HG03064 (cell line): ENCODE results near the gene TM7SF2.
A peak's percentile ranks its signal among the peaks of the same experiment; 100 is the strongest.

ENCODE experiments used
- ATAC-seq: cut with Tn5 transposase; IDR thresholded peaks from one replicate; pipeline ENCODE4 v1.9.1; 2021; ENCODE audit warnings: low read depth; ENCODE audit not compliant: unreplicated experiment

Gene TM7SF2

GRCh38 chr11:65127473-65128181 lies 16.0 kb downstream of the TM7SF2 start:
- ATAC-seq = no peak

- no peak for ATAC-seq
Observed at GRCh38 chr11:65128182-65129145, 16.8 kb downstream of the TM7SF2 start.

- no peak for ATAC-seq
Observed at GRCh38 chr11:65129649-65130441, 18.2 kb downstream of the TM7SF2 start.

GRCh38 chr11:65130631-65131416 lies 19.2 kb downstream of the TM7SF2 start:
- ATAC-seq = no peak

GRCh38 chr11:65131417-65131776 lies 19.7 kb downstream of the TM7SF2 start:
- no peak for ATAC-seq

GRCh38 chr11:65131895-65132237 lies 20.2 kb downstream of the TM7SF2 start:
- no peak for ATAC-seq

- ATAC-seq = no peak
Observed at GRCh38 chr11:65132238-65132987, 20.7 kb downstream of the TM7SF2 start.

GRCh38 chr11:65132988-65133700 lies 21.5 kb downstream of the TM7SF2 start:
- ATAC-seq = no peak

DNA sequence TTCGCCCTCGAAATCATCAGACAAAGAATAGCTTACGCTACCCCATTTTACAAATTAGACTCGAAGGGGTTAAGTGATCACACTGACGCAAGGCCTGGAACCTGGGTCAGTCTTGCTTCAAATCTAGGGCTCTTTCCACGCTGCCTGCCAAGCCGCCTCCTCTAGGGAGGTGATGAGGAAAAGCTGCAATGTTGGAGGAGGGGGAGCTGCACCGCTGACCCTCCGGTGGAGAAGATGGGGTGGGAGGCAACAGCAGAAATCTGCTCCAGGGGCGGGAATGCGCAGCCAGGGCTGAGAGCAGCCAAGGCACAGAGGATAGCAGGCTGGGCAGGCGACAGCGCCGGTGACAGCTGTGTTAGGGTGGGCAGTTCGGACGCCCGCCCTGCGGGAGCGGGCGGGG lies 22.1 kb downstream of the TM7SF2 start:
- no peak for ATAC-seq

DNA sequence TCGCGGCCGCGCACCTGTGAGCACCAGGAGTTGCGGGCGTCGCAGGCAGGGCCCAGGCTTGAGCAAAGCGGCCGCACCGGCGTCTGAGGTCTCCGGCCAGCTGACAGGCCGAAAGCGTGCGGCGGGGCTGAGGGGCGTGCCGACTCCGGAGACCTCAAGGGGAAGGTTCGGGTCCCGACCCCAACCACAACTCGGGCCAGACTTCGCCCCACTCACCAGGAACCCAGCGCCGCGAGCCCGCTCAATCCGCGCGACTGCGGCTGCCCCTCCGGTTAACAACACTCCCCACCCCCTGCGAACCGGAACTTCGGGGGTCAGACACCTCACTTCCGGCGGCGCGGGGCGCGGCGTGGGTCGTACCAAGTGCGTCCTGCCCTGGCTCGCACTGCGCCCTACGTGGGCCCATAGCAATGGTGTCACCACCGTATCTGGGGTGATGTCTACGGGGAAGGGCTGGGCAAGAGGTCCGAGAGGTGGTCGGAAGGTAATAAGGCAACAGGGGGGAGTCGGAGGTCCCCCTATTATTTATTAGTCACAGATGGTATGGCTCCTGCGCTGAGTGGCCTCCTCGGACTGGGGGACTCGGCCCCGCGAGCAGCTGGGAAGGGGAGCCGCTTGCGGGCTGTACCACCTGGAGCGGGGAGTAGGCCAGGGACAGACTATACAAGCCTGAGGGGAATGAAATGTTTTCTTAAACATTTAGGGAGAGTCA lies 22.7 kb downstream of the TM7SF2 start, which contains the start of gene SYVN1:
TSS of gene SYVN1 (minus strand) at position 280 of the 712 bp plus-strand sequence. CDS start 918 bp downstream, outside the sequence.
- peak; percentile 46 for ATAC-seq

DNA sequence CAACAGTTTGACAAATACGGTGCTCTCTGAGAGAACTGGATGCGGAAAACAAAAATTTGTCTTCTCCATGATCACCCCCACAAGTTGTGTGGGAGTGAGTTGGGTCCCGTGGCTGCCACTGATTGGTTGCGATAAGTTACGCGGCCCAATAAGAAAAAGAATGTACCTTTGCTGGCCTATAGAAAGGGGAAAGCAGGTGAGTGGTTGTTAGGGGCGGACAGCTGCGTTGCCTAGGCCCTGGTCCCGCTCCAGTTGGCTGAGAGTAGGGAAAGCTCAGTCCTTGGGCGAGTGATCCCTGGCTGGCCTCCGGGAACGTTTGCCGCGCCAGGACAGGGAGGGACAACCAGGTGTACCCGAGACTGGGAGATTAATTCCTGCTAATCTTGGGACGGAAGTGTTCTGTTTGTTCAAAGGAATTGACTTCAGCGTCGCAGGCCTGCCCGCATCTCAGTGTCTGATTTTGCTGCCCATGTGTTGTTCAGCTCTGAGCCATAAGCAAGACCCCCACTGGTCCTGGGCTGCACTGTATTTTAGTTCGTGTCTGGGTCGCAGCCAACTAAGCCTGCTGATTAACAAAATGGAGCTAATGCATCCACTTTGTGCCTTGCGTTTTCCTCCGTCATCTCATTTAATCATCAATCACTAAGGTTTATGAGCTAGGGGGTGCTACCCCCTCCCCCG lies 23.4 kb downstream of the TM7SF2 start:
- peak; percentile 48 for ATAC-seq

DNA sequence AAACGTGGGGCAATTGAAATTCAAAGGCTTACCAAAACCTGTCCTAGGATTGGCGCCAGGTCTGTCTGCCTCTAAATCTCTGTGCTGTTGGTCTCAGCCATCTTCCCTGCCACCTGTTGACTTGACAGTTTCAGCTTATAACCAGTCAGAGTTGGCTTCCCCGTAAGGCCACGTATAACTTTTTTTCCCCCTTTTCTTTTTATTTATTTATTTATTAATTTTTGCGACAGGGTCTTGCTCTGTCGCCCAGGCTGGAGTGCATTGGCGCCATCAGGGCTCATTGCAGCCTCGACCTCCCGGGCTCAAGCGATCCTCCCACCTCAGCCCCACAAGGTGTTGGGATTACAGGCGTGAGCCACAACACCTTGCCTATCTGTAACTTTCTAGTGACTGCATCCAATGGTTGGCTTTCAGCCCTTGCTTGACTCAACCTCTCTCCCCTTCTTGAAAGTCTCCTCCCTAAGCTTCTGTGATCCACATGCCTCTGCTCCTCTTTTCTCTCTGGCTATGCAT lies 24.0 kb downstream of the TM7SF2 start:
- ATAC-seq = no peak

GRCh38 chr11:65136515-65137096 lies 24.9 kb downstream of the TM7SF2 start:
- ATAC-seq = no peak

- ATAC-seq = no peak
Observed at GRCh38 chr11:65141896-65142494, 30.3 kb downstream of the TM7SF2 start.

DNA sequence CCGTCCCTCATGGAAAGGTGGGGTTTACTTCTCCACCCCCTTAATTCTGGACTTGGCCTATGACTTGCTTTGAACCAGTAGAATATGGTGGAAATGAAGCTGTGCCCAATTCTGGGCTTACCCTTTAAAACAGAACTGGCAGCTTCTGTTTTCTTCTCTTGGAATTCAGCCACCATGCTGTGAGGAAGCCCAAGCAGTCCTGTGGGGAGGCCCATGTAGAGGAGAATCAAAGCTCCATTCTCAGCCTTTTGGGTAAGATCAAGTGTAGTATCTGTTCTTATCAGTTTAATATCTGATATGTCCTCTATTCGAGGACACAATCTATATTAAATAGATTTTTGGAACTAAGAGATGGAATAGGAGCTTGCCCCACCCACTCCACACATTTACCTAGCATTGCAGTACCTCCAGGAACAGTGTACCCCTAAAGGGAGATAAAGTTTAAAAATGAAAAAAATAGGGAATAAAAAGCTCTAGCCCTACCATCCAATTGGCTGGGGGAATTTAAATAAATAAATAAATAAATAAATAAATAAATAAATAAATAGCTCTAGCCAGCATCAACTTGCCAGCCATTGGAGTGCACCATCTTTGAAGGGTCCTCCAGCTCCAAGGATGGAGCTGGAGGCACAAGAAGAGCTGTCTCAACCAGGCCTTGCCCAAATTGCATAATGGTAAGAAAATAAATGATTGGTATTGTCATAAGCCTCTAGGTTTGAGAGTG lies 35.8 kb downstream of the TM7SF2 start:
- ATAC-seq = no peak

- no peak for ATAC-seq
Observed at GRCh38 chr11:65148657-65149056, 37.0 kb downstream of the TM7SF2 start.
